PC-9 (cell line): Measurements from ENCODE around the gene NOSIP.

Experiments
- EZH2 ChIP-seq: fragments of 200-600 bp; sonication (generic); IDR thresholded peaks from 2 replicates; pipeline ENCODE4 v1.8.0; 2017; ENCODE audit warnings: antibody characterized with exemption, low read depth
- TF ChIP-seq, protein P1 (sequence below): fragments of 200-600 bp; sonication (generic); conservative IDR thresholded peaks from 2 replicates; pipeline ENCODE4 v1.6.1; 2017; ENCODE audit warnings: mixed run types, antibody characterized with exemption, mild to moderate bottlenecking, moderate library complexity

- TF ChIP-seq, protein P1, sequence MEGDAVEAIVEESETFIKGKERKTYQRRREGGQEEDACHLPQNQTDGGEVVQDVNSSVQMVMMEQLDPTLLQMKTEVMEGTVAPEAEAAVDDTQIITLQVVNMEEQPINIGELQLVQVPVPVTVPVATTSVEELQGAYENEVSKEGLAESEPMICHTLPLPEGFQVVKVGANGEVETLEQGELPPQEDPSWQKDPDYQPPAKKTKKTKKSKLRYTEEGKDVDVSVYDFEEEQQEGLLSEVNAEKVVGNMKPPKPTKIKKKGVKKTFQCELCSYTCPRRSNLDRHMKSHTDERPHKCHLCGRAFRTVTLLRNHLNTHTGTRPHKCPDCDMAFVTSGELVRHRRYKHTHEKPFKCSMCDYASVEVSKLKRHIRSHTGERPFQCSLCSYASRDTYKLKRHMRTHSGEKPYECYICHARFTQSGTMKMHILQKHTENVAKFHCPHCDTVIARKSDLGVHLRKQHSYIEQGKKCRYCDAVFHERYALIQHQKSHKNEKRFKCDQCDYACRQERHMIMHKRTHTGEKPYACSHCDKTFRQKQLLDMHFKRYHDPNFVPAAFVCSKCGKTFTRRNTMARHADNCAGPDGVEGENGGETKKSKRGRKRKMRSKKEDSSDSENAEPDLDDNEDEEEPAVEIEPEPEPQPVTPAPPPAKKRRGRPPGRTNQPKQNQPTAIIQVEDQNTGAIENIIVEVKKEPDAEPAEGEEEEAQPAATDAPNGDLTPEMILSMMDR, result no peak
- TF ChIP-seq EZH2, result no peak
Observed at GRCh38 chr19:49609499-49610092, 29.2 kb upstream of the NOSIP start.
